HG03575 (cell line): ENCODE results near the gene RAB35.

Experiments used
- ATAC-seq: cut with Tn5 transposase; IDR thresholded peaks from one replicate; pipeline ENCODE4 v1.9.1; 2021; ENCODE audit not compliant: unreplicated experiment, insufficient number of reproducible peaks, low FRiP score; ENCODE audit errors: extremely low read depth

The RAB35 gene

DNA sequence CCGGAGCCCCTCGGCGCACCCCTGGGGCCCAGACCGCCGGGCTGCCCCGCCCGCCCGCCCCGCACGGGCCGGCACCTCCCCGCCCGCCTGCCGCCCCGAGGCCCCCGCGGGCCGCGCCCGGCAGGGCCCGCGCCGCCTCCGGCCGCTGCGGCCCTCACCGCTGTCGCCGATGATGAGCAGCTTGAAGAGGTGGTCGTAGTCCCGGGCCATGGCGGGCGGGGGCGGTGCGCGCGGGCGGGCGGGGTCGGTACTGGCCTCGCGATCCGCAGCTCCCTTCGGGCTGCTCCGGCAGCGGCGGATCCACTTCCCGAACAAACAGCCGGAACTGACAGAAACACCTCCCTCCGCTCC, at the start of gene RAB35:
Gene RAB35, minus strand, starts transcription at position 313 of the 351 bp plus-strand sequence. Its CDS starts 103 bp downstream, at position 210.
- no peak for ATAC-seq

DNA sequence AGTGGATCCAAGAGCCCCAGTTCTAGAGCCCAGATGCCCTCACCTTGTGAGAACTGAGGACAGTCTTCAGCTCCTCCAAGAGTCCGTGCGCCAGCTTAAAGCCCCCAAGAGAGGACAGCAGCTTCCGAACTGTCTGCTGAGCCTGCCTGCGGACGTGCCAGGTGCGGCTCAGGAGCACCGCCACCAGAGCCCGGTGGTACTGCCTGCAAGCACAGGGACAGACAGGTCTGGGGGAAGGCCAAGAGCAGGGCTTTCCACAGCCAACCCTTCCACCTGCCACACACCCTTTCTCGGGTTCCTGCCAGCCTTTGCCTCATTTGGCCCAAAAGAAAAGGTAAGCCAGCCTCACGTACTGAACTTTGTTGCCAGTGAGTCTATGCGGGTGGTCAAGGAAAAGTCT, 47.7 kb upstream of the RAB35 start:
- no peak for ATAC-seq

DNA sequence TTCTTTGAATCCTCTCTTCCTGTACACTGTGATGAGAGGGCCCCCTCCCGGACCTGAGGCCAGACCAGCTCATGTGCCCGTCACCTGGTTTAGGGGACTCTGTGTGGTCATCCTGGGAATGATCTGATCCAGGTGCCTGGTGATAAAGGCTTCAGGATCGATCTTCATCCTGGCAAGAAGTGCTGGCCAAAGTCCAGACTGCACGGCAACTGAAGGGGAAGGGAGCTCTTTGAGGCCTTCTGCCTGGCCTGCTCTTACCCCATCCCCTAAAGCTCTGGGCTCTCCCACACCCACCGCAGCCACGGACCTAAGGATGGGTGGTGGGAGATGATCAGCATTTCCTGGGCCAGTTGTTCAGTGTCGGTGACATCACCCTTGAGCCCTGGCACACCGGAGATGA, 46.2 kb upstream of the RAB35 start:
- no peak for ATAC-seq

DNA sequence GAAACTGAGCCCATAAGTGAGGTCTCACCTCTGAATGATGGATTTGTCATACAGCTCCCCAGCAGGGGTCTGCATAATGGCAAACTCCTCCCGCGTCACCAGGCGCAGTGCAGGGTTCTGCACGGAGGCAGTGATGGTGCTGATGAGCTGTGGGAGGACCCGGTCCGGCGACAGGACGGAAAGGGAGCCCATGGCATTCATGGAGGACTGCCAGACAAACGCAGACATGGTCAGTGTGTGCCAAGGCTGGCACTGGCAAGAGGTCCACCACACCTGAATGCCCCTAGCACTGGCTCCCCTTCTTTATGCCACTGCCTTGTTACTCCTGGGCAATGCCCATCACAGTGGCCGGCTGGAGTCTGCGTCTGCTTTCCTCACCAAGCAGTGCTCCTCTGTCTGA, 45.3 kb upstream of the RAB35 start:
- no peak for ATAC-seq

DNA sequence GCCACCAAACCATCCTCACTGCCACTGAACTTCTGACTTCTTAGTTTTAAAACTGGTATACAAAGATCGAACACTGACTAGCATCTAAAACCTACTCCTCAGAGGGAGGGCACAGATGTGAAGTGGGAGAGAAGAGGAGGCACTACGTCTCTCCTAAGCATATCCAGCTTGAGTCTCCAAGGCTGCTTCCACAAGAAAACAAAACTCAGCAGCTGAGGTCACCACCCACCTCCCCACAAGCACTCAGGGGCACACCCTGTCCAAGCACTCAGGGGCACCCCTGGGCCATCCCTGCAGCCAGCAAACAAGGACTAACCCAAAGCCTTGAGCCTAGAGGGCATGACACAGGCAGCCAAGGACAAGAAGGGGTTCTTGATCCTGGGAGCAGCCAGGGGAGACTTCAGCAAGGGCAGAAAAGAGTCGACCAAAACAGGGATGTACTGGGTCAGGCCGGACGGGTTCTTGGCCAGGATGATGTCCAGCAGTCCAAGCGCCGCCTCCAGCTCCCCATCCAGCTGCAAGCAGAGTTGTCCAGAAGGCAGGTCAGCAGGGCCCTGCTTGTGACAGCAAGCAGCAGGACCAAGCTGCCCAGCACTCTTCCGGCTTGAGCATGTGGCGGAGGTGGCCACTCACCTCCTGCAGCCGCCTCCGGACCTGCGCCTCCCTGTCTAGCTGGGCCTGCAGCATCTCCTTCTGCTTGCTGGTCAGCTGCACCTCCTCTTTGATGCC, 43.1 kb upstream of the RAB35 start:
- ATAC-seq = no peak

DNA sequence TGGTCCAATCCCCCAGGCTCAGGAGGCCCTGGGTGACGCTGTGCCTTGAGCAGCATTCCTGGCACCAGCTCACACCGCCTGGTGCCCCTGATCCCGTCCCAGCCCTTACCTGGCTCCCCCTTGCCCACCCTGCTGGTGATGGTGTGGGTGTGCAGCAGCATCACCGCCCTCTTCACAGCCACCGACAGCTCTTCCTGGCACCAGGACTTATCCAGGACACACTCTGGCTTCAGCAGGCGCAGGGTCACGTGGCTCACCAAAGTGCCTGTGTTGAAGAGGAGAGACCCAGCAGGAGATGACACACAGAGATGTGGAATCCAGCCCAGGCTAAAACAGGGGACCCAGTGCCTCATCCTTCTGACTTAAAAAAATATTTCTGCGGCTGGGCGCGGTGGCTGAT, 41.8 kb upstream of the RAB35 start:
- ATAC-seq = no peak

DNA sequence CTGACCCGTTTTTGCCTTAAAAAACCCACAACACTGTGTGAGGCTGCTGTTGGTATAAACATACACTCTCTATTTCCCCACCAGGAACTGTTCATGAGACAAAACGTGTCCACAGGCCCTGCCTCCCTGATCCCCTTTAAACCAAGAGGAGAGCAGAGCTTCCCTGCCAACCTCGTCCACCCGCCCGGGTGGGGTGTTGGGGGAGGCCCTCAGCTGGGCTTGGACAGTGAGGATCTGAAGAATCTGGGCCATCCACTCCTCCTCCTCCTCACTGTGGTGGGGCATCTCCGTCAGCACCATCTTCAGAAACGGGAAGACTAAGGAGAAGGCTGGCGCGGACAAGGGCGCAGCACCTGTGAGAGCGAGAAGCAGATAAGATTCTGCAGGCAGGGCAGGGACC, 41.1 kb upstream of the RAB35 start:
- no peak for ATAC-seq

DNA sequence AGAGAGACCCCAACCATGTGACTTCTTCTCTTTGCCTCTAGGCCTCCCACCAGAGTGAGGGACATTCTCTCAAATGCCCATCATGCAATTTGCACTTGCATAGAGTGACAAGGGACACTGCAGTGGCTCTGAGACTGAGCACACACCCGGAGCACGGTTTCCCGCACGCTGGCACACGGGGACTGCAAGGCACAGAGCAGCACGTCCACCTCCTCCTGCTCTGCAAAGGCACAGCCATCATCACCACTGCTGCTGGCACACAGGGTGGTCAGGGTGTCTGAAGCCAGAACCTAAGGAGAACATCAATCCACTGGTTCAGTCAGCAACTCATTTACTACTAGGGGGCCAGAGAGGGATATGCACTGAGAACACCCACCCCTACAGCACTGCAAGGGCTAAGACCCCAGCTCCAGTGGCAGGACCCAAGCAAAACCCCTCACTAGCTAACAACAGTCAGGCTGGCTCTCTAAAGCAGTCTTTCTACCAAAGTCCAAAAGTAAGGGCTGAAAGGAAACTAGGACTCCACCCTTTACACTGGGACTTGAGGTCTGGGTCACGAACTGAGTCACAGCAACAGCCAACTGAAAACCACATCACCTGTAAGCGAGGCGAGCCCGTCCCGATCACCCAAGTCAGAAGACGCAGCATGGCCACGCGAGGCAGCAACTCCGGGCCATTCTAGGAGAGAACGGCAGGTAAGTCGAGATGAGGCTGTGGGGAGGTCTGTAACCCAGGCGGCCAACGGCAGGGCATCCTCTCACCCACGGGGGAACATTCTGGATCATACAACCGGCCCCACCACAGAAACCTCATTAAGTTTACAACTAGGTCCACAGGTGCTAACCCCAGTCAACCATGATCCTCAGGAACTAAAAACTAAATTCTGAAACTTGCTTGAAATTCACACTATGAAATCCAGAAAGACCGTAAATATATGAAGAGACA, 40.0 kb upstream of the RAB35 start:
- ATAC-seq = no peak

DNA sequence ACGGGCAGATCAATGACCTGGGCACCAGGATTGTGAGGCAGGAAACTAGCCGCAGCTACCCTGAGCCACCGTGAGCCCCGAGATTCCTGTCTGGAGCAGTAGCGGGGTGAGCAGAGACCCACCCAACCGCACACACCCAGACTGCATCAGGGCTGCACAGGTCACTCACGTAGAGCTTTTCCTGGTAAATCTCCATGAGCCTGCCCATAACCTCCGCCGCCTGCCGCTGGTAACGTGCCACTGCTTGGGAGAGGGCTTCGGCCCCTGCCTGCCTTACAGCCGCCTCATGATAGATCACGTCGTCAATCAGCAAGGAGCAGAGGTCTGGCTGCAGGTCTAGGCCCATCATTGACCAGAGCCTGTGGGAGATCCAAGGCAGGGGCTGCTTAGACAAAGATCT, 38.5 kb upstream of the RAB35 start:
- no peak for ATAC-seq

DNA sequence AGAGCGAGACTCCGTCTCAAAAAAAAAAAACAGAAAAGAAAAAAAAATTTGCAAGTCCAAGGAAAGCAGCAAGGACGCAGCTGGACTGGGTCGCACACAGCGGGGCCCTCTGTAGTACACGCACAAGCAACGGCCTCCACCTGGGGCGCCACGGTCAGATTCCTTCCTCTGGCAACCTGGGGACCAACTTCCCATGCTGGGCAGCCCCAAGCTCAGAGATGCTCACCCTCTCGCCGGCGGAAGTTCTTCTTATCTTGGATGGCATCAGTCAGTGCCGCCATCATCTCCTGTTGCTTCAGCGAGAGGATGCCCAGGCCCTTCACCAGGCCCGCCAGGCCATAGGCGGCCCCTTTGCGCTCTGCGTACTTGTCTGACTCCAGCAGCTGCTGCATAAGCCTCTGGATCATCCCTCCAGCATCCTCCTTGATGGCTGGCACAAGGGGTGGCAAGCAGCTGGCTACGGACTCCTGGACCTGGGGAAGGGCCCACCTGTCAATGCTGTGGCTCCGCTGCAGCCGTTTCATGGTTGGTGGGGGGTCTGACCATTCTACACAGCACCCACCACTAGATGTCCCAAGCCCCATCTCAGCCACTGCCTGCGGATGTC, 34.5 kb upstream of the RAB35 start:
- ATAC-seq = no peak

DNA sequence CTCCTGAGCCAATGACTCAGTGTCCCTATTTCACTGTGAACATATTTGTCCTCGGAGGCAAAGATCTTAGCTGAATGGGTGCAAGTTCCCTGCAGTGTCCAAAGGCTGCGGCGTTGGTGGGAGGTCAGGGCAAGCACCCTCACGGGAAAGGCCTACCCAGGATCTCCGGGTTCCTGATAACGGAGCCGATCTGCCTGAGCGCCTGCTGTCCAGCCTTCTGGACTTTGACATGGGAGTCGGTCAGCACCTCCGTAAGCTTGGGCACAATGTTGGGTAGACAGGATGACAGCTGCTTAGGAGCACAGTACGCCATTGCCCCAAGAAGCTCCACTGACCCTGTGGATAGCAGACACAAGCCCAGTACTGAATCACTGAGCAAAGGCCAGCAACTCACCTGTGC, 31.5 kb upstream of the RAB35 start:
- ATAC-seq = no peak

DNA sequence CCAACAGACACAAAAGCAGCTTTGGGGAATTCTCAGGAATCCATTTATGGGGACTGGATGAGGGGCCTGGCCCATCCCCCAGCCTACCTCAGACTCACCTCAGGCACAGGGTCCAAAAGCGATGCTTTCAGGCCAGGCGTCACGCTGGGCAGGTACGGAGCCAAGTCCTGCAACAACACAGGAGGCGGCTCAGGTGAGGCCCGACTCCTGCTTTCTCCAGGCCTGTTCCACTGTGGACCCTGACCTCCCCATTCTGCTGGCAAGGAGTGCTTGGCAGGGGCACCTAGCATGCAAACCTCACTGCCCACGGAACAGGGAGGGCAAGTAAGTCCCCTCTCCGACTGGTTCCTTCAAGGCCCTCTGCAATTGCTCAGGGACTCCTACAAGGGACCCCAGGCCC, 28.6 kb upstream of the RAB35 start:
- no peak for ATAC-seq

DNA sequence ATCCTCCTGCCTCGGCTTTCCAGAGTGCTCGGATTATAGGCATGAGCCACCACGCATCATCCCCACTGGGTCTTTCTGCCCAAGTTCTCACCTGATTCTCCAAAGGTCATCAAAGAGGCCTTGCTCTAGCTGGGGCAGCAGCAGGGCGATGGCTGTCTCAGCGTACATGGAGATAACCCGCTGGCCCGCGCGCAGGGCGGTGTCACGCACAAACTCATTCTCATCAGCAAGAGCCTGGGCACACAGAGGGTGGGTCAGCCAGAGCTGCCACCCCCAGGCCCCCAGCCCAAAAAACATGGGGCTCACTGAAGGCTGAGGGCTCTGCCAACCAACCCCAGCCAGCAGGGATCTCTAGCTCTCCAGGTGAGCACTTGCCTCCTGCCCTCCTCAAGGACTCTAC, 27.7 kb upstream of the RAB35 start:
- no peak for ATAC-seq

DNA sequence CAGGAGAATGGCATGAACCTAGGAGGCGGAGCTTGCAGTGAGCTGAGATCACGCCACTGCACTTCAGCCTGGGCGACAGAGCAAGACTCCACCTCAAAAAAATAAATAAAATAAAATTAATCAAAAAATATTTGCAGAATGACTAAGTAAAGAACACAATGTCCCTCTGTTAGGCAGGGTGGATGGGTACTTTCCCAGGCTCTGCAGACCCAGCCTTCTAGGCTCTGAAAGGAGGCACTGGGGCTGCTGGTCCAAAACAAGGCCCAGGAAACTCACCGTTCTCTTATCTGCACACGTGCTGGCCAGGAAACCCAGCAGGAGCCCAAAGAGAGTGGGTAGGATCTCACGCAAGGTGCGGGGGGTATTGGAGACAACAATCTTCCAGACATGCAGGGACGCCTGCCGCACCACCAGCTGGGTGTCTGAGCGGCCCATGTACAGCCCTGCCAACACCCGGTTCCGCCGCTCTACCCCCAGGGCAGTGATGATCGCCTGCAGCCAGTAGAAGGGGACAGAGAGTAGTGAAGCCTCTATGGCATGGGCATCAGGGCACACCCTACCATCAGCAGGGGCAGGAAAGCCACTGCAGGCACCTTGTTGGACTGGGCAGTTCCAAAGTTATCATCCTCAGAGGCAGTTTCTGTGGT, 25.8 kb upstream of the RAB35 start:
- ATAC-seq = no peak

DNA sequence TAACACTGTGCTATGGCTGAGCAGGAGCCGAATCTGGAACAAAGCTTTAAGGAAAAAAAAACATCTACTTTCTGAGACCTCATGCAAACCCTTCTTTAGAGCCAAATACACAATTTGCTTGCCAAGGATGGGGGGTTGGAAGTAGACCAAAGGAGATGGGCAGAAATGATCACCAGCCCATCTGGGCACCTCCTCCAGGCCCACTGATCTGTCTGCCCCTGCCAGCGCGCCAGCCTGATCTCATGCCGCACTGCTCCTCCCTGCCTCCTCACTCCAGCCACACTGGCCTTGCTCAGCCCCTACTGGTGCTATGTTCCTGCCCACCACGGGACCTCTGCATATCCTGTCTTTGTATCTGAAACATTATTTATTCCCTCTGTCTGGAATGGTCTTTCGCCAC, 24.8 kb upstream of the RAB35 start:
- no peak for ATAC-seq

DNA sequence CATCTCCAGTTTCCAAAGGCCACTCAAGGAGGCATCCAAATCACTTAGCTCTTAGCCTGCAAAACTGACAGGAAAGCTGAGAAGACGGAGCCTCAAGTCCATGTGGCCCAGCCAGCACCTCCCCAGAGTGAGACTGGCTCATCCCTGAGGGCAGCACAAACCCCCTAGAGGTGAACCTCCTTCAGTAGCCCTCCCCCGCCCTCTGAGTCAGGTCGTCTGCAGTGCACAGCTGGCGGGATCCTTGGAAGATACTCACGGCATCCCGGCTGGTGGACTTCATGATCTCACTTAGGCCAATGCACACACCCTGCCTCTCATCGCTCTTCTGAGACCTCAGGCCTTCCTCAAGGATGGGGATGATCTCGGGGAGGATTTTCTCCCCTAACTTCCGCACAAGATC, 24.1 kb upstream of the RAB35 start:
- no peak for ATAC-seq

DNA sequence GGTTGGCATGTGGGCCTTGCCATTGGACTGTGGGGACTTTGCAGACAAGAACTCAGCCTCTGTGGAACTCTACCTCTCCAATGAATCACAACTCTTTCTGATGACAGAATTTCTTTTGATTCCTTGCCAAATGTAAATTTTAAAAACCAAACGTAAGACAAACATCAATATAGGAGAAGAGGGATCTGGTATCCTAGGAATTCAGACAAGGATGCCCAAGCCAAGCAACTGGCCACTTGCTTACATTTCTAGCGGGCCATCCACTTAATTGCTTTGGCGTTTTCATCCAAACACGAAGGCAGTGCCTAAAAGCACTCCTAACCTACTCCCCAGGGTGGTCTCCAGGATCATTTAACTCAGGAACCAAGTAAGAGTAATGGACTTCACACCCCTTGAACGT, 23.4 kb upstream of the RAB35 start:
- no peak for ATAC-seq

DNA sequence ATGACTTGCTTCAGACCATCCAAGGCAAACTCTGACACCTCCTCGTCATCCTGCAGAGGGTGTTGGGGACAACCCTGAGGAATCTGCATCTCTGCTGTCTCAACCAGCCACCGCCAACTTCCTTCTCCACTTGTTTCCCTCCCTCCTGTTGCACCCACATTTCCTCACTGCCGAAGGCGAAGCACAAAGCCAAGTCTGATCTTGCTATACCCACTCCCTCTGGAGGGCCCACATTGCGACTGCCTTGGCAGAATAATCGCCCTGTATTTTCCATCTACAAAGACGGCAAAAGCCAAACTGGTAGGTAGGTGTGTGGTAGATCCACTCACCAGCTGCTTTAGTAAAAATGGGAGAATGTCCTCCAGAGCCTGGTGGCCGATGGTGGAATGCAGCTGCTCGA, 21.8 kb upstream of the RAB35 start:
- no peak for ATAC-seq

DNA sequence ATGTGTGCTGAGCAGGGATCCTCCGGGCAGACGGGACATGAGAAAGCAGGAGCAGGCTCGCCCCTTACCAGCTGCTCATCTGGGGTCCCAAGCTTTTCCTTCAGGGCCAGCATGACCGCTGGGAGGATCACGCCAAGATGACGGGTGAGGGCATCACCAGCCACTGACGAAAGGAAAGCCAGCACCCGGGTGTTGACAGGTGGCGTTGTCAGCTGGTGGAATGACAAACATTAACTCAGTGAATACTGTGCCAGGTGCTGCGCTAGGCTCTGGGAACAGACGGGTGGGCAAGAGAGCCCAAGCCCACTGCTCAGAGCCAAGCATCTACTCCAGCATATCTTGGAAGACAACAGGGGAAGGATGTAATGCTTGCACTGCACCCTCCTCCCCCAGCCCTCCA, 21.3 kb upstream of the RAB35 start:
- no peak for ATAC-seq
